GM21367 (cell line): ENCODE results near the gene GJD3.

ENCODE experiments used
- ATAC-seq: cut with Tn5 transposase; IDR thresholded peaks from one replicate; pipeline ENCODE4 v1.9.1; 2021; ENCODE audit not compliant: unreplicated experiment

The GJD3 gene

DNA sequence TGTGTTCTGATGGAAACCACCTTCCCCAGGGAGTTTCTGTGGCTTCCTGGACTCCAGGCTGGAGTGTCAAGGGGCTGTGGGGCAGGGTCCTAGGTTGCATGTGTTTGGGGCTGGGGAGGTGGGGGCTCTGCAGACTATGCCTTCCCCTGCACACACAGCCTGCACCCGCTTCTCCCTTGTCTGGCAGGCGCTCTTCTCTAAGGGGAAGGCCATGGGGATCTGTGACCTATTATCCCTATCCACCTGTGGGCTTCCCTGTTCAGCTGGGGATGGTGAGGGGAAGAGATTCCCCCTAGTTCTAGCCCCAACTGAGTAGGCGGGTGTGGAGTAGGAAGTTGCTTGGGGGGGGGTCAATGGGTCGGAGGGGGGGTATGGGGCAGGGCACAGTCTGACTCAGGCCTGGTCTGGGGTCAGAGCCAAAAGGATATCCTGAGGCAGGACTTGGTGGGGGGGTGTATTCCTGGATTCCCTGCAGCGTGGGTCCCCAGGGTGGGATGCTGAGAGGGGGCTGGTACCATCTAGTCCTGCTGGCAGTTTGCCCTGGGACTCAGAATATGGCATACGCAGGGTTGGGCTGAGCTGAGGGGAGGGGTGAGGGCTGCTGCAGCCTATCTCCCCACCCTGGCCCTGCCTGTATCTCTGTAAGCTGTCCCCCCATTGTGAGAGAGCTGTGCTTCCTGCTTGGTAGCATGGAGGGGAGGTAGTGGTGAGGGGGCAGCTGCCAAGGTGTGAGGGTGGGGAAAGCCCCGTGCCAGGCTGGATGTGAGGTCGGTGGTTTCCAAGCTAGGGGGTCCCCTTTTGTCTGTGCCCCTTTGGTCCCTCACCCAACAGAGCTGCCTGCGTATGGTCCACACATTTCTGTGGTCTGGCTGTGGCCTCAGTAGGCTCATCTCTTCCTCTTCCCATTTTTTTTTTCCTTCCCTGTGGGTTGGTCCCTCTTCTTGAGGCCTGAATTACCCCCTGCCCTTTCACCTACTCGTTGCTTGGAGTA is 40.9 kb downstream of the GJD3 start:
- no peak for ATAC-seq

DNA sequence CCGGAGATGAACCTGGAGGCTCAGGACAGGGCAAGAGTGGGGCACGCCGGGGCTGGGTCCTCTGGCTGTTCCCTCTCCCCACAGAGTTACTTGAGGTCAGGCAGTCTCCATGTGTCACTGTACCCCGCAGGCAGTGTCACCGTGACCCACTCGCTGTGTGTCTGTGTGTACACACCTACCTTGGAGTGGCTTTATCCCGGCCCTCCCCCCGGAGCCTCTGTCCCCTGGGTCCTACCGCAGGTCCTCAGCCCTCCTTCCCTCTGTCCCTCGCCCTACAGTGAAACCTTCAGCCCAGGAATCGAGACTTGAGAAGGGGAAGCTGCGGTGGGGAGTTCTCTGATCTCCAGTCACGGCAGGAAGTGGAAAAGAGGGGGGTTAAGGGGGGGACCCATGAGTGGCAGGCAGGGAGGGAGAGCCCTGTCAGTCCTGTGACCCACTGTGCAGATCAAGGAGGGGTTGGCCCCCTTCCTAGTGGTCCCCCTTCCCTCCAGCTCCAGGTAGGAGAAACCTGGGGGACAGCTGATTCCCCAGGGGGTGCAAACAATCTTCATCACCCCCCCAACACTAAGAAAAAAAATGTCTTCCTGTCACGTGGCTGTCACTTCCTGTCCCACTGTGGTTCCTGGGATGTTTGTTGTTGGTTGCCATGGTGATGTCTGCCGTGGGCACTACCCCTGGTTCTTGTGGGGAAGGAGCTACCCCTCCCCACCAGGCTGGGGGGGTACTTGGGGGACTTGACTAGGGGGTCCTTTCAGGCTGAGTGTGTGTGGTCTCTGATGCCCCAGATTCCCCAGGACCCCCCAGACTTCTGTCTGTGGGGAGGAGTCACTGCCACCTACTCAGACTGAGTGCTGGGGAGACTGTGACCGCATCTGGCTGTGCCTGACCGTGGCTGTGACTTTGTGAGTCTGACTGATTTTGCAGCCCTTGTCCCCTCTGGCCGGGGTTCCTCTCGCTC is 41.9 kb downstream of the GJD3 start:
- ATAC-seq = peak; percentile 21

DNA sequence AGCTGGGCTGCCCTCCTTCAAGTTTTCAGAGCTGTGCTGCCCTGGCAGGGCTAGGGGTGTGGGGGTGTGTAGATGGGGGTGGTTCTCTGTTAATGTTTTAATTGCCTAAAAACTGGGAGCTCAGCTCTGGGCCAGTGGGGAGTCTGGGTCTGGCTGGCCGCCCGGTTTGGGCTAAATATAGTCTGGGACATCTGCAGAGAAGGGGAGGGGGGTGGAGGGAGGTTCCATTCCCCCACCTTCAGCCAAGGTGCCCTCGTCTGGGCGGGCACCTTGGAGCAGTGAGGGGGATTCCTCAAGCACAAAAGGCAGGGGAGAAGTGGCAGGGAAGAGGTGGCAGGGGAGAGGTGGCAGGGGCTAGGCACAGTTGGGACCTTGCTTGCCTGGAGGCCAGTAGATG is 42.6 kb downstream of the GJD3 start:
- ATAC-seq = no peak

- no peak for ATAC-seq
These were observed 43.0 kb downstream of the GJD3 start for GRCh38 chr17:40321524-40321929.

GRCh38 chr17:40320756-40321523 is 43.6 kb downstream of the GJD3 start:
- no peak for ATAC-seq

GRCh38 chr17:40319651-40320540 is 44.6 kb downstream of the GJD3 start:
- no peak for ATAC-seq

GRCh38 chr17:40318830-40319391 is 45.6 kb downstream of the GJD3 start:
- no peak for ATAC-seq

DNA sequence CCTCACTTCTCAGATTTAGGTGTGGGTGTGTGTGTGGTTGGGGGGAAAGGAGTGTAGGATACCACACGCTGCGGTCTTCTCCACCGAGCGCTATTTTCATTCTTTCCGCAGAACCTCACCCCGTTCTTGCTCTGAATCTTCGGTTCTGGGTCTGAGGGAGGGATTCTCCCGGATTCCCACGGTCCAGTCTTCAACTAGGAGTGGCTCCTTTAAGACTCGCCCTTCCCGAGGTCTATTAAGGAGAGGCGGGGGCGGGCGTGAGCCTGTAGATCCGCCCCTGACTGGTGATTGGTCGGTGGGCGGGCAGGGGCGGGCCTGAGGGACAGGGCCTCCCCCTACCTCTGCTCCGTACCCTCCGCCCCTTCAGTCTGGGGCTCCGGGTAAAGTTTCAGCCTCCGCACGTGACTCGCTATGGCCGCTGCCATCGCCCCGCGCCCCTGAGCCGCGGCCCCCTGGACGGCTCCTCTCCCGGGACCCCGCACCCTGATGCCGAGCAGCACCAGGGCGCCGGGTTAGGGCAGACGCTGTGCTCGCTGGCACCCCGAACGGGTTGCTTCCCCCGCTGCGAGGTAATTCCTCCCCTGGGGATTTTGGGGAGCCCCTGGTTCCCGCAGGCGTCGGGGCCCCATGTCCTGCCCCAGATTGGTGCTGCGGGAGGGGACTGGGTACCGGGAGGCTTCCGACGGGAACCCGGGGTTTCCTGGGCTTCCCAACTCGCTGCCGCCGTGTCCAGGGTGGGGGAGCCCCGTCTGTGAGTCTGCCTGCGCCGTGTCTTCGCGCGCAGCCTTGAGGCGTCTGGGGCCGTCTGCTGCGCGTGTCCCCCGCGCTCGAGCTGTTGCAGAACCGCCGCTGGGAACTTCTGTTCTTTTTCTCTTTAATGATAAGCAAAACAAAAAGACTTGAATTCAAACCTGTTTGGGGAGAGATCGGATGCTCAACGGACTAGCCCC is 46.4 kb downstream of the GJD3 start:
- ATAC-seq = peak; percentile 39

DNA sequence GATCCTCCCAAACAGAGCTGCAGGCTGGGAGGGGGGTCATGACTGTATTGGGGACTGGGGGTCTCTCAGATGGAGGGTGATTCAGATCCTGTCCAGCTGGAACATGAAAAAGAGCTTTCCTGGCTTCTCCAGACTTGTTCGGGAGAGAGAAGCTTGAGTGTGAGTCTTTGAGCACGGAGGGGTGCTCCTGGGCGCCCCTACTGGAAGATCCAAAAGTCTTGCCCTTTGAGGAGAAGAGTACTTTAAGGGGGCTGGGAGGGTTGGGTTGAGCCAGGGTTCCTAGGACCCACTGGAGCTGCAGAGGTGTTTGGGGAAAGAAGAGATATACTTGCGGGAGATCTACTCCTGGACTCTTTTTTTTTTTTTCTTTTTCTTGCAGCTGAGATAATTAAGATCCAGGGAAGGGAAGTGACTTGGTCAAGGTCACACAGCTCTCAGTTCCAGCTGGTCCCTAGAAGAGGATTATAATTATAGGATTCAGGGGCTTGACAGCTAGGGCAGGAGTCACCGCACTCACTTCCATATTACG is 47.1 kb downstream of the GJD3 start:
- no peak for ATAC-seq

DNA sequence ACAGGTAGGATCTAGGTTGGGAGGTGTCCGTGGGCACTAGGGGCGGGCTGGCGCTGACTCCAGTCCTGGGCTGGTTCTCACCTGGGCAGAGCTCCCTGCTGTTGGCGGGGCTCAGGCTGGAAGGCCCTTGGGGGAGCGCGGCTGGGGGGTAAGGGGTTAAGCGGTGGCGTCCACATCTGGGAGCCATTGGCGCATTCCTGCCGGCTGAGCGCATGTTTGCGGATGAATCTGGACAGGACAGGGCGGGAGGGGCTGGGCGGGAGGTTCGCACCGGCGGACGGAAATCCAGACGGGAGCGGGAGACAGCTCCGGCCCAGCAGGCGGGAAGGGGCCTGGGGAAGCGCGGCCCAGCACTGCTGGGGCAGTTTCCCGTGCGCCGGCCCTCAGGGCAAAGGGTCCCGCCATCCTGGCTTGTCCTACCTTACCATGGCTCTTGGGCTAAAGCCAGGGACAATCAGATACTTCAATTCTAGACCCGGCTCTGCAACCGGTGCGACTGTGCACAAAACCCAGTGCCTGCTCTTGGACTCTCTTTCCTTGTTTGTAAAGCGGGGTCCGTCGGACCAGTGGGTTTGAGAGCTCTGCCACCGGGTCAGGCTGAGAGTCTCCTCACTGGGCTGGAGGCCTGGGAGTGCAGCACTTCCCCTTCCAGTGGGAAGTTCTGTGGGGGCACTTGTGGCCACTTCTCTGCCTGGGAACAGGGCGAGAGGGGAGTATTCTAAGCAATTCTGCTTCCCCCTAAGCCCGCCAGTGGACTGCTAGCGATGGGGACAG is 47.8 kb downstream of the GJD3 start:
- no peak for ATAC-seq

GRCh38 chr17:40315678-40316570 is 48.6 kb downstream of the GJD3 start:
- ATAC-seq = no peak

GRCh38 chr17:40315206-40315605 is 49.3 kb downstream of the GJD3 start:
- ATAC-seq = no peak

DNA sequence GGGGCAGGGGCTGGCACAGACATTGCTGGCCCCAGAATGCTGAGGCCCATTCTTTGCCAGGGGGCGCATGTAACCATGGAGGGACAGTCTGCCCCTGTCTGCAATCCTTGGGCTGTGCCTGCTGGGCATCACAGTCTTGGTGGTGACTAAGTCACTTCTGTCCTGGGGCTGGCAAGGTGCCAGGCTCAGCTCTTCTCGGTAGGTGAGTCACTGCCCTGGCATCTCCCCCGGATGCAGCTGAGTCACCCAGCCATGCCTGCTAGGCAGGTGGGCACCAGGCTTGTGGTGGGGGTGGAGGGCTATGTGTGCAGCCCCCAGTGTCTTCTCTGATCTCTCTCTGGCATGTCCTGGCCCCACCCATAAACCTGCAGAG is 50.0 kb downstream of the GJD3 start:
- ATAC-seq = no peak

- no peak for ATAC-seq
These were observed 50.6 kb downstream of the GJD3 start for GRCh38 chr17:40313668-40314583.
